MM.1S (cell line): Measurements from ENCODE around the gene GEMIN4.
A peak's percentile ranks its signal among the peaks of the same experiment; 100 is the strongest.

Source experiments
- DNase-seq: peaks from one replicate; pipeline ENCODE4 v3.0.0-alpha.2; 2015
- H2AFZ ChIP-seq: fragments of 300-600 bp; sonication (generic); 2 replicates; pipeline ENCODE4 v1.6.0; 2016; ENCODE audit warnings: antibody characterized with exemption, low read length
- H3F3A ChIP-seq: fragments of 300-600 bp; sonication (generic); 2 replicates; pipeline ENCODE4 v1.6.1; 2016; ENCODE audit warnings: mild to moderate bottlenecking, antibody characterized with exemption, low read length, moderate library complexity, mixed read lengths; ENCODE audit not compliant: insufficient read depth
- H3K27ac ChIP-seq: fragments of 300-600 bp; sonication (generic); 2 replicates; pipeline ENCODE4 v1.5.1; 2016; ENCODE audit warnings: mild to moderate bottlenecking, low read length
- H3K27me3 ChIP-seq: fragments of 300-600 bp; sonication (generic); replicated peaks from 2 replicates; pipeline ENCODE4 v1.6.0; 2016; ENCODE audit warnings: low read length; ENCODE audit not compliant: insufficient read depth
- H3K36me3 ChIP-seq: fragments of 300-600 bp; sonication (generic); replicated peaks from 2 replicates; pipeline ENCODE4 v1.6.1; 2016; ENCODE audit warnings: mild to moderate bottlenecking, low read length, mixed read lengths; ENCODE audit not compliant: insufficient read depth
- H3K4me1 ChIP-seq: fragments of 300-600 bp; sonication (generic); 2 replicates; pipeline ENCODE4 v1.6.1; 2016; ENCODE audit warnings: low read length, mixed read lengths
- H3K4me2 ChIP-seq: fragments of 300-600 bp; sonication (generic); 2 replicates; pipeline ENCODE4 v1.6.0; 2016; ENCODE audit warnings: low read depth, low read length
- H3K4me3 ChIP-seq: fragments of 300-600 bp; sonication (generic); 2 replicates; pipeline ENCODE4 v1.5.1; 2016; ENCODE audit warnings: low read length, mixed read lengths
- H3K79me2 ChIP-seq: fragments of 300-600 bp; sonication (generic); 2 replicates; pipeline ENCODE4 v1.6.1; 2016; ENCODE audit warnings: mixed run types, low read length, mixed read lengths
- H3K9ac ChIP-seq: fragments of 300-600 bp; sonication (generic); 2 replicates; pipeline ENCODE4 v1.6.1; 2016; ENCODE audit warnings: low read length, mixed read lengths
- H3K9me2 ChIP-seq: fragments of 300-600 bp; sonication (generic); replicated peaks from 2 replicates; pipeline ENCODE4 v1.6.1; 2016; ENCODE audit warnings: mild to moderate bottlenecking, low read length, mixed read lengths; ENCODE audit not compliant: insufficient read depth
- H3K9me3 ChIP-seq: fragments of 300-600 bp; sonication (generic); replicated peaks from 2 replicates; pipeline ENCODE4 v1.6.1; 2016; ENCODE audit warnings: mild to moderate bottlenecking, low read length, mixed read lengths; ENCODE audit not compliant: insufficient read depth
- H4K20me1 ChIP-seq: fragments of 300-600 bp; sonication (generic); 2 replicates; pipeline ENCODE4 v1.6.1; 2016; ENCODE audit warnings: mild to moderate bottlenecking, low read length, moderate library complexity, mixed read lengths; ENCODE audit not compliant: insufficient read depth
- EZH2 ChIP-seq: fragments of 300-600 bp; sonication (generic); optimal IDR thresholded peaks from 2 replicates; pipeline ENCODE3; 2017; ENCODE audit warnings: low read depth, mild to moderate bottlenecking, antibody characterized with exemption, low read length, mixed read lengths
- EZH2phosphoT487 ChIP-seq: fragments of 300-600 bp; sonication (generic); IDR thresholded peaks from 2 replicates; pipeline ENCODE4 v1.6.1; 2018; ENCODE audit warnings: antibody characterized with exemption, low read length
- TF ChIP-seq, protein P1 (sequence below): fragments of 300-600 bp; sonication (generic); IDR thresholded peaks from 2 replicates; pipeline ENCODE4 v1.5.1; 2016; ENCODE audit warnings: antibody characterized with exemption, low read length, mixed read lengths

The GEMIN4 gene

GRCh38 chr17:784143-784542, 32.1 kb upstream of the GEMIN4 start:
- Histone ChIP-seq H3K4me2 (no peak overlapping the region), H3K27me3 (no peaks in the 10 kb centered on the region), H3K9ac (no peak overlapping the region), H3F3A (no peaks in the 10 kb centered on the region), H2AFZ (no peak overlapping the region), H4K20me1 (no peaks in the 10 kb centered on the region), H3K27ac (no peak overlapping the region), H3K9me2 (no peaks in the 10 kb centered on the region), H3K4me1 (peaks cover 12% of the 10 kb centered on the region), H3K4me3 (no peak overlapping the region), H3K9me3 (no peaks in the 10 kb centered on the region), H3K79me2 (peaks cover 45% of the 10 kb centered on the region), H3K36me3 (0 out of 2 replicates have a peak, but pooled peaks cover under 1% of the 10 kb centered on the region)
- TF ChIP-seq EZH2 (no peak), EZH2phosphoT487 (no peak)
- TF ChIP-seq, protein P1, sequence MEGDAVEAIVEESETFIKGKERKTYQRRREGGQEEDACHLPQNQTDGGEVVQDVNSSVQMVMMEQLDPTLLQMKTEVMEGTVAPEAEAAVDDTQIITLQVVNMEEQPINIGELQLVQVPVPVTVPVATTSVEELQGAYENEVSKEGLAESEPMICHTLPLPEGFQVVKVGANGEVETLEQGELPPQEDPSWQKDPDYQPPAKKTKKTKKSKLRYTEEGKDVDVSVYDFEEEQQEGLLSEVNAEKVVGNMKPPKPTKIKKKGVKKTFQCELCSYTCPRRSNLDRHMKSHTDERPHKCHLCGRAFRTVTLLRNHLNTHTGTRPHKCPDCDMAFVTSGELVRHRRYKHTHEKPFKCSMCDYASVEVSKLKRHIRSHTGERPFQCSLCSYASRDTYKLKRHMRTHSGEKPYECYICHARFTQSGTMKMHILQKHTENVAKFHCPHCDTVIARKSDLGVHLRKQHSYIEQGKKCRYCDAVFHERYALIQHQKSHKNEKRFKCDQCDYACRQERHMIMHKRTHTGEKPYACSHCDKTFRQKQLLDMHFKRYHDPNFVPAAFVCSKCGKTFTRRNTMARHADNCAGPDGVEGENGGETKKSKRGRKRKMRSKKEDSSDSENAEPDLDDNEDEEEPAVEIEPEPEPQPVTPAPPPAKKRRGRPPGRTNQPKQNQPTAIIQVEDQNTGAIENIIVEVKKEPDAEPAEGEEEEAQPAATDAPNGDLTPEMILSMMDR, result no peak
- DNase-seq, result no peak

GRCh38 chr17:781805-782731, 30.0 kb upstream of the GEMIN4 start, which contains the start of the genes GLOD4 and MRM3:
TSS of gene GLOD4 (minus strand) at chr17:782280. CDS start at chr17:782255, 25 bp downstream.
TSS of gene MRM3 (plus strand) at chr17:782353. CDS start at chr17:782379, 26 bp downstream.
- TF ChIP-seq EZH2phosphoT487 (no peak), EZH2 (no peak)
- TF ChIP-seq, protein P1, result 0 out of 2 replicates have a peak, but pooled peaks have one; percentile 9
- Histone ChIP-seq H3K9me3 (no peaks in the 10 kb centered on the region), H3K27ac (peak within 1 kb of the TSS; percentile 48; the same call in 1 of the 2 replicates), H3K4me1 (peaks cover 12% of the 10 kb centered on the region), H3F3A (no peaks in the 10 kb centered on the region), H3K9ac (peak within 1 kb of the TSS; percentile 66), H4K20me1 (no peaks in the 10 kb centered on the region), H3K4me2 (peak within 1 kb of the TSS; percentile 93), H3K4me3 (peak within 1 kb of the TSS; percentile 98), H2AFZ (peak within 1 kb of the TSS; percentile 92), H3K27me3 (no peaks in the 10 kb centered on the region), H3K79me2 (peaks cover 45% of the 10 kb centered on the region), H3K36me3 (no peaks in the 10 kb centered on the region), H3K9me2 (no peaks in the 10 kb centered on the region)
- peak; percentile 88 for DNase-seq

DNA sequence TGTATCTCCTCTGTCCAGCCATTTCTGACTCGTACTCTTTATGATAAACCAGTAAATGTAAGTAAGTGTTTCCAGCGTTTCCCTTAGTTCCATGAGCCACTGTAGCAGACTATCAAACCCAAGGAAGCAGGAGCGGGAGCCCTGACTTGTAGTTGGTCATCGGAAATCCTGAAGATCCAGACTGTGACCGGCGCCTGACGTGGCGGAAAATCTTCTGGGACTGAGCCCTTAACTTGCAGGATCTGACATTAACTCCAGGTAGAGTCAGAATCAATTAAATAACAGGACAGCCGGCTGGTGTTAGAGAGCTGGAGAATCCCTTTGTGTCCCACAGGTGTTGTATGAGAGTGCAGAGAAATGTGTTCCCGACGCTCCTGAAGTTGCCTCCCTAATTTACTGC, 26.0 kb upstream of the GEMIN4 start:
- Histone ChIP-seq H3K36me3 (no peaks in the 10 kb centered on the region; the same call in 1 of the 2 replicates), H3K9ac (no peak overlapping the region), H2AFZ (no peak overlapping the region), H3K27me3 (no peaks in the 10 kb centered on the region), H3K27ac (no peak overlapping the region), H3K4me1 (peaks cover 7% of the 10 kb centered on the region), H3F3A (no peaks in the 10 kb centered on the region), H3K9me2 (no peaks in the 10 kb centered on the region), H3K4me2 (no peak overlapping the region), H3K9me3 (no peaks in the 10 kb centered on the region), H3K4me3 (no peak overlapping the region), H3K79me2 (peaks cover 28% of the 10 kb centered on the region), H4K20me1 (no peaks in the 10 kb centered on the region)
- no peak for DNase-seq
- TF ChIP-seq EZH2phosphoT487, result no peak
- no peak for TF ChIP-seq EZH2
- TF ChIP-seq, protein P1, result no peak
